ENCODE measurements around the gene SCAF4. TPM values are rescaled to one million over a fixed set of nuclear protein-coding genes. Genes with fewer than 3 reads are reported as not detected.
"Not testable (repeated sequence)": the region's sequence is repeated elsewhere in the genome, so short reads cannot be mapped to it uniquely, and the experiment has no call there.

Gene SCAF4
- total RNA-seq, 1 donor from 2014 or later: 71.8 TPM

GRCh38 chr21:31741116-31741515 lies 9.2 kb upstream of the SCAF4 start:
- Mint-ChIP-seq H3K9me3 (peaks cover 15% of the 10 kb centered on the region), H3K4me3 (no peak overlapping the region), H3K27ac (ENCODE audit: unreplicated experiment) (no peak overlapping the region), H3K27me3 (ENCODE audit: low read depth) (no peaks in the 10 kb centered on the region), H3K4me1 (no peaks in the 10 kb centered on the region), H3K36me3 (ENCODE audit: low read depth) (peaks cover 15% of the 10 kb centered on the region)
- TF ChIP-seq, protein P1, sequence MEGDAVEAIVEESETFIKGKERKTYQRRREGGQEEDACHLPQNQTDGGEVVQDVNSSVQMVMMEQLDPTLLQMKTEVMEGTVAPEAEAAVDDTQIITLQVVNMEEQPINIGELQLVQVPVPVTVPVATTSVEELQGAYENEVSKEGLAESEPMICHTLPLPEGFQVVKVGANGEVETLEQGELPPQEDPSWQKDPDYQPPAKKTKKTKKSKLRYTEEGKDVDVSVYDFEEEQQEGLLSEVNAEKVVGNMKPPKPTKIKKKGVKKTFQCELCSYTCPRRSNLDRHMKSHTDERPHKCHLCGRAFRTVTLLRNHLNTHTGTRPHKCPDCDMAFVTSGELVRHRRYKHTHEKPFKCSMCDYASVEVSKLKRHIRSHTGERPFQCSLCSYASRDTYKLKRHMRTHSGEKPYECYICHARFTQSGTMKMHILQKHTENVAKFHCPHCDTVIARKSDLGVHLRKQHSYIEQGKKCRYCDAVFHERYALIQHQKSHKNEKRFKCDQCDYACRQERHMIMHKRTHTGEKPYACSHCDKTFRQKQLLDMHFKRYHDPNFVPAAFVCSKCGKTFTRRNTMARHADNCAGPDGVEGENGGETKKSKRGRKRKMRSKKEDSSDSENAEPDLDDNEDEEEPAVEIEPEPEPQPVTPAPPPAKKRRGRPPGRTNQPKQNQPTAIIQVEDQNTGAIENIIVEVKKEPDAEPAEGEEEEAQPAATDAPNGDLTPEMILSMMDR (conservative IDR thresholded peaks at IDR 0.05): no peak
- no peak for DNase-seq (ENCODE audit: low read depth, low spot score)

- H3K4me1 Mint-ChIP-seq; H3K4me3 Mint-ChIP-seq; DNase-seq (ENCODE audit: low read depth, low spot score); H3K36me3 Mint-ChIP-seq (ENCODE audit: low read depth); H3K27me3 Mint-ChIP-seq (ENCODE audit: low read depth); H3K27ac Mint-ChIP-seq (ENCODE audit: unreplicated experiment); H3K9me3 Mint-ChIP-seq: not testable (repeated sequence)
Observed at GRCh38 chr21:31737586-31738397, 5.9 kb upstream of the SCAF4 start.

GRCh38 chr21:31735511-31735992 lies 3.6 kb upstream of the SCAF4 start:
- no peaks in the 10 kb centered on the region for H3K9me3 Mint-ChIP-seq
- H3K4me1 Mint-ChIP-seq: no peaks in the 10 kb centered on the region
- H3K27me3 Mint-ChIP-seq (ENCODE audit: low read depth): no peaks in the 10 kb centered on the region
- no peaks in the 10 kb centered on the region for H3K36me3 Mint-ChIP-seq (ENCODE audit: low read depth)
- H3K27ac Mint-ChIP-seq (ENCODE audit: unreplicated experiment): no peak overlapping the region
- no peak for DNase-seq (ENCODE audit: low read depth, low spot score)
- peak overlapping the region; percentile 56 for H3K4me3 Mint-ChIP-seq
- TF ChIP-seq, protein P1 (conservative IDR thresholded peaks at IDR 0.05): no peak

- DNase-seq (ENCODE audit: low read depth, low spot score): no peak
- Mint-ChIP-seq H3K27me3 (ENCODE audit: low read depth) (no peaks in the 10 kb centered on the region), H3K4me1 (peaks cover 4% of the 10 kb centered on the region), H3K36me3 (ENCODE audit: low read depth) (no peaks in the 10 kb centered on the region), H3K4me3 (no peak overlapping the region), H3K27ac (ENCODE audit: unreplicated experiment) (no peak overlapping the region), H3K9me3 (no peaks in the 10 kb centered on the region)
- TF ChIP-seq, protein P1 (conservative IDR thresholded peaks at IDR 0.05): no peak
Observed at GRCh38 chr21:31733551-31734149, 1.7 kb upstream of the SCAF4 start.

GRCh38 chr21:31732597-31733550 lies 956 bp upstream of the SCAF4 start:
- no peak overlapping the region for H3K27ac Mint-ChIP-seq (ENCODE audit: unreplicated experiment)
- TF ChIP-seq, protein P1 (conservative IDR thresholded peaks at IDR 0.05): no peak
- no peaks in the 10 kb centered on the region for H3K36me3 Mint-ChIP-seq (ENCODE audit: low read depth)
- H3K9me3 Mint-ChIP-seq: no peaks in the 10 kb centered on the region
- DNase-seq (ENCODE audit: low read depth, low spot score): peak; percentile 9
- H3K27me3 Mint-ChIP-seq (ENCODE audit: low read depth): no peaks in the 10 kb centered on the region
- peaks cover 4% of the 10 kb centered on the region for H3K4me1 Mint-ChIP-seq
- no peak overlapping the region for H3K4me3 Mint-ChIP-seq

Measured in neural crest cell (in vitro differentiated cells).